ENCODE measurements around the gene NMU. TPM values are rescaled to one million over a fixed set of nuclear protein-coding genes. Genes with fewer than 3 reads are reported as not detected.

The NMU gene
- total RNA-seq, 1 experiment from 2014 or later: 0.54 TPM

GRCh38 chr4:55650483-55650882 lies 14.4 kb upstream of the NMU start:
- H3K36me3 ChIP-seq (ENCODE audit: control insufficient read depth, insufficient read depth, low read length): no peaks in the 10 kb centered on the region
- no peaks in the 10 kb centered on the region for H3K27me3 ChIP-seq (ENCODE audit: control insufficient read depth, insufficient read depth, low read length)
- intact Hi-C loops (cut with micrococcal nuclease; ENCODE audit: unreplicated experiment) (no loop called here), in situ Hi-C loops (cut with HindIII; ENCODE audit: low pct_unique_long_range_greater_than_20kb, low sequenced_read_pairs) (no loop called here)
- no peak overlapping the region for H3K4me3 ChIP-seq (ENCODE audit: low read depth in 2 of 2, low read length in 2 of 2)
- POLR2A ChIA-PET: no interaction called here
- CTCF ChIA-PET: no interaction called here
- no peak for DNase-seq (ENCODE audit: low read depth, low spot score)
- no peak for TF ChIP-seq CTCF (IDR thresholded peaks at IDR 0.05)
- no TSS peak for BruUV-seq (replicated peaks)
- no peaks in the 10 kb centered on the region for H3K4me1 ChIP-seq (ENCODE audit: control insufficient read depth, insufficient read depth, low read length)
- H3K27ac ChIP-seq (ENCODE audit: low read length): no peak overlapping the region
- no peak for ATAC-seq
- no peaks in the 10 kb centered on the region for H3K9me3 ChIP-seq (ENCODE audit: control insufficient read depth, insufficient read depth, low read depth, low read length)

GRCh38 chr4:55637272-55637820 lies 1.2 kb upstream of the NMU start:
- peaks cover 4% of the 10 kb centered on the region for H3K36me3 ChIP-seq (ENCODE audit: control insufficient read depth, insufficient read depth, low read length)
- peaks cover 8% of the 10 kb centered on the region; the same call in 1 of the 2 replicates for H3K4me1 ChIP-seq (ENCODE audit: control insufficient read depth, insufficient read depth, low read length)
- in situ Hi-C loops (cut with HindIII; ENCODE audit: low pct_unique_long_range_greater_than_20kb, low sequenced_read_pairs): no loop called here
- H3K9me3 ChIP-seq (ENCODE audit: control insufficient read depth, insufficient read depth, low read depth, low read length): no peaks in the 10 kb centered on the region
- H3K27ac ChIP-seq (ENCODE audit: low read length): no peak overlapping the region
- intact Hi-C loops (cut with micrococcal nuclease; ENCODE audit: unreplicated experiment): no loop called here
- ChIA-PET POLR2A (no interaction called here), CTCF (no interaction called here)
- BruUV-seq (replicated peaks): no TSS peak
- no peak for DNase-seq (ENCODE audit: low read depth, low spot score)
- no peak overlapping the region for H3K4me3 ChIP-seq (ENCODE audit: low read depth in 2 of 2, low read length in 2 of 2)
- TF ChIP-seq SIN3A (IDR thresholded peaks at IDR 0.05; ENCODE audit: borderline replicate concordance, insufficient read depth, low read depth, low read length) (no peak), POLR2AphosphoS5 (IDR thresholded peaks at IDR 0.05; ENCODE audit: low read depth, low read length) (no peak), CTCF (IDR thresholded peaks at IDR 0.05) (no peak), TCF7L2 (IDR thresholded peaks at IDR 0.05; ENCODE audit: low read depth, low read length) (no peak), REST (IDR thresholded peaks at IDR 0.05; ENCODE audit: insufficient read depth in 1 of 2, low read depth in 2 of 2, low read length in 1 of 2) (no peak)
- no peak for ATAC-seq
- peaks cover 16% of the 10 kb centered on the region for H3K27me3 ChIP-seq (ENCODE audit: control insufficient read depth, insufficient read depth, low read length)
